Heart right ventricle (tissue), 16 donors: ENCODE results near the gene NOSTRIN. TPM values are rescaled to one million over a fixed set of nuclear protein-coding genes. Genes with fewer than 3 reads are reported as not detected.
"Not testable (repeated sequence)": the region's sequence is repeated elsewhere in the genome, so short reads cannot be mapped to it uniquely, and the experiment has no call there.

Experiments
- ATAC-seq, 8 donors: fragments of 200-7000 bp; cut with Tn5 transposase; one replicate each; pipeline ENCODE4 v1.9.1; 2020; ENCODE audit warnings: mild to moderate bottlenecking in 8 of 8, moderate library complexity in 8 of 8, moderate number of reproducible peaks in 1 of 8
- DNase-seq, 2 donors: peaks; one replicate each; pipeline ENCODE4 v3.0.0-alpha.2; 2020
- H3K27ac ChIP-seq, 10 donors: fragments of 200-600 bp; sonication (generic) in 2 of 10; one replicate each; pipeline versions ENCODE4 v1.5.0 to v1.8.0; 2020 to 2022; ENCODE audit warnings: mild to moderate bottlenecking in 3 of 10
- H3K27me3 ChIP-seq, 7 donors: fragments of 200-600 bp; one replicate each; pipeline ENCODE4 v1.8.0; 2021 to 2022; ENCODE audit warnings: mild to moderate bottlenecking in 2 of 7
- H3K36me3 ChIP-seq, 9 donors: fragments of 200-600 bp; sonication (generic) in 1 of 9; one replicate each; pipeline versions ENCODE4 v1.5.0 to v1.8.0; 2020 to 2022; ENCODE audit warnings: mild to moderate bottlenecking in 2 of 9
- H3K4me1 ChIP-seq, 9 donors: fragments of 200-600 bp; sonication (generic) in 1 of 9; one replicate each; pipeline versions ENCODE4 v1.5.0 to v1.8.0; 2020 to 2022; ENCODE audit warnings: mild to moderate bottlenecking in 4 of 9
- H3K4me3 ChIP-seq, 10 donors: fragments of 200-600 bp; sonication (generic) in 2 of 10; one replicate each; pipeline versions ENCODE4 v1.5.0 to v1.8.0; 2020 to 2022; ENCODE audit warnings: mild to moderate bottlenecking in 7 of 10, moderate library complexity in 2 of 10
- H3K9me3 ChIP-seq, 11 donors: fragments of 200-600 bp in 10 of 11; sonication (generic) in 2 of 11; one replicate each; pipeline versions ENCODE4 v1.5.0 to v1.8.0; 2013 to 2022; ENCODE audit warnings: mild to moderate bottlenecking in 2 of 11, control low read depth in 1 of 11, moderate library complexity in 1 of 11
- WGBS, 2 donors: extraction: QIAGEN DNeasy Blood & Tissue Kit; methylation state at CpG; one replicate each; pipeline ENCODE4 v1.1.7; 2013; ENCODE audit warnings: inconsistent platforms in 1 of 2; 5-methylcytosine and 5-hydroxymethylcytosine counted together
- intact Hi-C, 10 donors: fragments of 100-400 bp; cut with DNase I; formaldehyde crosslinking; loops; one replicate each; pipeline versions ENCODE4 v1.11.1 to v1.14.2; 2022
- polyA plus RNA-seq, 2 donors: library from polyadenylated mRNA; stranded (reverse); fragments of 200-250 nt; gene quantifications; one replicate each; pipeline ENCODE4 v1.2.3, GENCODE V29; 2013
- total RNA-seq, 10 donors: library from RNA; stranded (reverse); fragmentation: NEBNext Ultra II Directional in 3 of 10; extraction: Animal tissue kit (Norgen Biotek cat#: 25700) in 3 of 10; gene quantifications; one replicate each; pipeline versions ENCODE4 v1.2.1 to v1.2.4, GENCODE V29; 2021 to 2023
- TF ChIP-seq, protein P1 (sequence below), 9 donors: fragments of 200-600 bp; sonication (generic) in 2 of 9; IDR thresholded peaks; one replicate each; pipeline versions ENCODE4 v1.5.0 to v1.8.0; 2021 to 2022; ENCODE audit warnings: antibody characterized with exemption in 9 of 9, mild to moderate bottlenecking in 5 of 9, moderate library complexity in 1 of 9
- donor health status: Arrhythmogenic right ventricular cardiomyopathy.
- donor health status: ischemic (EF 13 %, LVEDD 7.1; RV severe dilation, severe dysfunction).
- donor health status: healthy with polysubstance abuse.
- donor health status: DM: no; HTN: yes; CAD: no.
- donor health status: DM: no; HTN: no; CAD: no.
- donor health status: ischemic (EF 25% LVEDD 6.9; RV normal size, moderate dysfunction).
- donor health status: ischemic (EF 25% LVEDD 5.7; RV mildly dilated, moderate dysfunction).
- donor health status: healthy.
- donor health status: DM: yes; HTN: yes; CAD: no.
- donor health status: Ischemic cardiomyopathy.
- donor health status: ischemic (EF 35%, LVEDD 5.7; RV mildly dilated, moderate dysfunction).
- donor health status: nonischemic (EF 11% LVEDD 7.7; RV severe dilation, severe dysfunction).
- donor health status: DM: yes; HTN: yes; CAD: no.
- donor health status: PGD.
- donor health status: ischemic (EF 29% LVEDD 5.4; RV normal size, mild dysfunction).
- donor health status: nonischemic (EF 23%, LVEDD 6.1; RV moderate dilation, normal function).

The NOSTRIN gene
- total and polyA plus RNA-seq, 12 donors: 5.0 to 44.6 (median 12.2) TPM

GRCh38 chr2:168758970-168759820 lies 43.2 kb upstream of the NOSTRIN start:
- H3K9me3 ChIP-seq: no peaks in the 10 kb centered on the region
- no peaks in the 10 kb centered on the region for H3K27me3 ChIP-seq
- H3K4me3 ChIP-seq: no peak overlapping the region
- WGBS, 2 donors: 22 to 23% methylated on average over 3 of the region's 3 CpGs
- TF ChIP-seq, protein P1, sequence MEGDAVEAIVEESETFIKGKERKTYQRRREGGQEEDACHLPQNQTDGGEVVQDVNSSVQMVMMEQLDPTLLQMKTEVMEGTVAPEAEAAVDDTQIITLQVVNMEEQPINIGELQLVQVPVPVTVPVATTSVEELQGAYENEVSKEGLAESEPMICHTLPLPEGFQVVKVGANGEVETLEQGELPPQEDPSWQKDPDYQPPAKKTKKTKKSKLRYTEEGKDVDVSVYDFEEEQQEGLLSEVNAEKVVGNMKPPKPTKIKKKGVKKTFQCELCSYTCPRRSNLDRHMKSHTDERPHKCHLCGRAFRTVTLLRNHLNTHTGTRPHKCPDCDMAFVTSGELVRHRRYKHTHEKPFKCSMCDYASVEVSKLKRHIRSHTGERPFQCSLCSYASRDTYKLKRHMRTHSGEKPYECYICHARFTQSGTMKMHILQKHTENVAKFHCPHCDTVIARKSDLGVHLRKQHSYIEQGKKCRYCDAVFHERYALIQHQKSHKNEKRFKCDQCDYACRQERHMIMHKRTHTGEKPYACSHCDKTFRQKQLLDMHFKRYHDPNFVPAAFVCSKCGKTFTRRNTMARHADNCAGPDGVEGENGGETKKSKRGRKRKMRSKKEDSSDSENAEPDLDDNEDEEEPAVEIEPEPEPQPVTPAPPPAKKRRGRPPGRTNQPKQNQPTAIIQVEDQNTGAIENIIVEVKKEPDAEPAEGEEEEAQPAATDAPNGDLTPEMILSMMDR (IDR thresholded peaks at IDR 0.05): peak; percentile 39 to 77 (median 64)
- intact Hi-C loops: loop anchor here in 9 of 10 donors (2.0 to 10.0 kb wide), 7 partner anchors 37 to 412 kb away; partner anchors contain the start of gene CERS6 (in 3 of the 9)
- H3K36me3 ChIP-seq: peaks cover 0 to 12% (median 0%) of the 10 kb centered on the region in 9 donors
- ATAC-seq: peak; percentile 54 to 78 (median 72)
- H3K4me1 ChIP-seq: peaks cover 0 to 30% (median 17%) of the 10 kb centered on the region in 9 donors
- DNase-seq: peak in 1 of 2 donors; percentile 25
- H3K27ac ChIP-seq: no peak overlapping the region

GRCh38 chr2:168765401-168765800 lies 37.0 kb upstream of the NOSTRIN start:
- intact Hi-C loops: no loop called here
- 78 to 87% methylated on average over 1 of the region's 1 CpG for WGBS, 2 donors
- H3K4me3 ChIP-seq: no peak overlapping the region

DNA sequence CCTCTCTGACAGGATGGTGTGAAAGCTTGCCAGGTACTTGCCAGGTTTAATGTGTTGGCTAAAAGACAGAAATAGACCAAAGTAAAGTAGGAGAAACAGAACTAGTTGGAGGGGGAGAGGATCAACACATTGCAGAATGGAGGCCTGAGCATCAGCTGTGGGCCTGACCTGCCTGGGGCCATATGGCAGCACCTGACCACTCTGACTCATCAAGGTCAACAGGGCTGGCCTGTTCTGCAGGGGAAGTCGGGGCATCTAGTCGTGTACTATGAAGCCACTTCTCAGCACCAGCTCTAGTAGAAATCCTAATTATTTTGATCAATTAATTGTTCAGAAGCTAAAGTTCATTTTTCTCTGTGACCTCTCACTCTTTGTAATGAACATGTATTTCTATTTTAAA lies 35.8 kb upstream of the NOSTRIN start:
- intact Hi-C loops: no loop called here
- H3K27ac ChIP-seq: no peak overlapping the region
- H3K36me3 ChIP-seq: peaks cover 0 to 19% (median 0%) of the 10 kb centered on the region in 9 donors
- H3K9me3 ChIP-seq: no peaks in the 10 kb centered on the region
- no peak overlapping the region for H3K4me3 ChIP-seq
- H3K27me3 ChIP-seq: no peaks in the 10 kb centered on the region
- H3K4me1 ChIP-seq: peaks cover 0 to 12% (median 5%) of the 10 kb centered on the region in 9 donors
- WGBS, 2 donors: 45 to 64% methylated on average over 2 of the region's 2 CpGs
- ATAC-seq: peak in 4 of 8 donors; percentile 29 to 67 (median 46)
- TF ChIP-seq, protein P1 (IDR thresholded peaks at IDR 0.05): no peak
- DNase-seq: no peak

More at GRCh38 chr2:168765401-168765800, 37.0 kb upstream of the NOSTRIN start:
- ATAC-seq: no peak
- no peak for DNase-seq
- H3K4me1 ChIP-seq: peaks cover 0 to 10% (median 4%) of the 10 kb centered on the region in 9 donors
- TF ChIP-seq, protein P1 (IDR thresholded peaks at IDR 0.05): no peak
- no peaks in the 10 kb centered on the region for H3K27me3 ChIP-seq
- no peaks in the 10 kb centered on the region for H3K9me3 ChIP-seq
- peaks cover 0 to 19% (median 0%) of the 10 kb centered on the region in 9 donors for H3K36me3 ChIP-seq
- no peak overlapping the region for H3K27ac ChIP-seq

DNA sequence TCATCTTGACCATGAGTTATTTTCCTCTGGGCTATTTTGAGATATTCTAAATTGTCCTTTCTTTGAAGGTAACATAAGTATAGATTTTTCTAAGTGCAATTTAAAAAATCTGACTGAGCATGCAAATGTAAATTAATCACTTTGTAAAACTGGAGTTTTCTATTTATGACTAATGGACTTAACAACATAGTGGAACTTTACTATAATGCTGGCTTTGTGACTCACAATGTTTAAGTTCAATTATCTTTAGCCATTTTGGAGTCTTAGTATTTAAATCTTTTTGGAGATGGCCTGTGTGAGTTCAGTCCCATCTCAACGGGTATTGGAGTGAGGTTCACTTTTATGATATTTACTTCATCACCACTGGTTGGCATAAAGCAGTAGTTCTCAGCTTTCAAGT lies 35.2 kb upstream of the NOSTRIN start:
- ATAC-seq (no peak), DNase-seq (no peak)
- Histone ChIP-seq H3K4me3 (no peak overlapping the region), H3K27ac (no peak overlapping the region), H3K27me3 (no peaks in the 10 kb centered on the region), H3K36me3 (peaks cover 0 to 19% (median 0%) of the 10 kb centered on the region in 9 donors), H3K4me1 (peaks cover 0 to 16% (median 5%) of the 10 kb centered on the region in 9 donors), H3K9me3 (no peaks in the 10 kb centered on the region)
- WGBS, 2 donors: 29 to 43% methylated on average over 1 of the region's 1 CpG
- TF ChIP-seq, protein P1 (IDR thresholded peaks at IDR 0.05): no peak
- intact Hi-C loops: no loop called here

- H3K27ac ChIP-seq, H3K27me3 ChIP-seq, H3K9me3 ChIP-seq, intact Hi-C loops, DNase-seq, ATAC-seq, H3K4me3 ChIP-seq: not testable (repeated sequence)
- Histone ChIP-seq H3K4me1 (peaks cover 0 to 17% (median 5%) of the 10 kb centered on the region in 9 donors), H3K36me3 (peaks cover 0 to 19% (median 0%) of the 10 kb centered on the region in 9 donors)
- 94 to 99% methylated on average over 6 of the region's 6 CpGs for WGBS, 2 donors
Observed at GRCh38 chr2:168768357-168768756, 34.1 kb upstream of the NOSTRIN start.
